CD4-positive, alpha-beta memory T cell (primary cell): ENCODE data around the gene CDK10. TPM values are rescaled to one million over a fixed set of nuclear protein-coding genes. Genes with fewer than 3 reads are reported as not detected.
"Not testable (repeated sequence)": the region's sequence is repeated elsewhere in the genome, so short reads cannot be mapped to it uniquely, and the experiment has no call there.

Experiments
- CTCF ChIA-PET: fragments of 350-600 bp; sonication (Branson Sonifier 250); formaldehyde crosslinking; loops from one replicate; lab custom pipeline; 2021; ENCODE audit warnings: inconsistent platforms; ENCODE audit not compliant: partially characterized antibody; lab: Charles Lee
- POLR2A ChIA-PET: fragments of 350-600 bp; sonication (Branson Sonifier 250); formaldehyde crosslinking; loops from one replicate; lab custom pipeline; 2021; ENCODE audit not compliant: partially characterized antibody; lab: Charles Lee
- DNase-seq, 5 donors: peaks; one replicate each; pipeline versions ENCODE4 v3.0.0 to v3.0.0-alpha.2; 2020 to 2022; ENCODE audit warnings: mixed read lengths in 1 of 5
- H3K27ac ChIP-seq: one replicate; pipeline ENCODE4 v1.7.0; 2013; ENCODE audit warnings: low read depth, low read length
- H3K27me3 ChIP-seq: 2 replicates; pipeline ENCODE4 v1.7.0; 2013; ENCODE audit warnings: mild to moderate bottlenecking, low read length, moderate library complexity; ENCODE audit not compliant: insufficient read depth
- H3K36me3 ChIP-seq: 2 replicates; pipeline ENCODE4 v1.7.0; 2013; ENCODE audit warnings: mild to moderate bottlenecking, low read length, moderate library complexity; ENCODE audit not compliant: insufficient read depth
- H3K4me1 ChIP-seq: 2 replicates; pipeline ENCODE4 v1.7.0; 2013; ENCODE audit warnings: mild to moderate bottlenecking, low read length, moderate library complexity; ENCODE audit not compliant: insufficient read depth
- H3K4me3 ChIP-seq, 2 donors: one replicate each; pipeline ENCODE4 v1.7.0; 2013; ENCODE audit warnings: low read length in 2 of 2, mild to moderate bottlenecking in 1 of 2
- H3K9me3 ChIP-seq, 2 donors: one replicate each; pipeline ENCODE4 v1.7.0; 2013; ENCODE audit warnings: low read length in 2 of 2, control low read depth in 1 of 2; ENCODE audit not compliant: control insufficient read depth in 1 of 2
- H3K27ac Mint-ChIP-seq, 7 donors: one replicate each; pipeline ENCODE4 v1.8.0; 2020 to 2021; ENCODE audit warnings: mixed read lengths in 7 of 7, mild to moderate bottlenecking in 6 of 7, inconsistent platforms in 3 of 7, moderate library complexity in 3 of 7
- H3K27me3 Mint-ChIP-seq, 2 donors: one replicate each; pipeline ENCODE4 v1.8.0; 2020 to 2021; ENCODE audit warnings: mixed read lengths in 2 of 2
- H3K36me3 Mint-ChIP-seq, 2 donors: one replicate each; pipeline ENCODE4 v1.8.0; 2020 to 2021; ENCODE audit warnings: mixed read lengths in 2 of 2, inconsistent platforms in 1 of 2, mild to moderate bottlenecking in 1 of 2
- H3K4me1 Mint-ChIP-seq, 4 donors: one replicate each; pipeline ENCODE4 v1.8.0; 2020 to 2021; ENCODE audit warnings: mixed read lengths in 4 of 4, mild to moderate bottlenecking in 1 of 4
- H3K4me3 Mint-ChIP-seq, 8 donors: one replicate each; pipeline ENCODE4 v1.8.0; 2020 to 2021; ENCODE audit warnings: mixed read lengths in 8 of 8, mild to moderate bottlenecking in 7 of 8, moderate library complexity in 6 of 8, inconsistent platforms in 3 of 8
- H3K9me3 Mint-ChIP-seq, 8 donors: one replicate each; pipeline ENCODE4 v1.8.0; 2020 to 2021; ENCODE audit warnings: mixed read lengths in 8 of 8, mild to moderate bottlenecking in 5 of 8, inconsistent platforms in 3 of 8, moderate library complexity in 1 of 8
- intact Hi-C: fragments of 100-400 bp; cut with micrococcal nuclease; formaldehyde crosslinking; loops from one replicate; pipeline ENCODE4 v1.15.1; 2023
- polyA plus RNA-seq, 2 donors: library from polyadenylated mRNA; unstranded; fragments of 300-500 nt; fragmentation: Illumina TruSeq; gene quantifications; one replicate each; pipeline ENCODE4 v1.2.3, GENCODE V29; 2021
- total RNA-seq, 2 experiments: library from RNA; stranded (reverse); gene quantifications; one replicate each; pipeline ENCODE4 v1.2.3, GENCODE V29; 2021

Gene CDK10
- total and polyA plus RNA-seq, 4 experiments from 2014 or later: 24.8 to 140 (median 83.9) TPM

GRCh38 chr16:89667000-89667399, 19.5 kb upstream of the CDK10 start:
- not testable (repeated sequence) for H3K4me3 ChIP-seq, H3K9me3 ChIP-seq

GRCh38 chr16:89667633-89668032, 18.9 kb upstream of the CDK10 start:
- no peak for DNase-seq
- Histone ChIP-seq H3K9me3 (no peaks in the 10 kb centered on the region), H3K36me3 (no peaks in the 10 kb centered on the region), H3K4me1 (no peaks in the 10 kb centered on the region), H3K4me3 (no peak overlapping the region), H3K27me3 (no peaks in the 10 kb centered on the region), H3K27ac (no peak overlapping the region)
- CTCF ChIA-PET: no interaction called here
- H3K27me3 Mint-ChIP-seq: no peaks in the 10 kb centered on the region
- POLR2A ChIA-PET: interaction anchor here (1.0 kb wide), 1 partner anchor 10 kb away, joined by 3 read pairs; the partner anchor contains the start of gene CHMP1A
- H3K27ac Mint-ChIP-seq: no peak overlapping the region
- H3K4me1 Mint-ChIP-seq: peaks cover 0 to 5% (median 4%) of the 10 kb centered on the region in 4 donors
- H3K9me3 Mint-ChIP-seq: no peaks in the 10 kb centered on the region
- H3K4me3 Mint-ChIP-seq: no peak overlapping the region
- peaks cover 0 to 4% of the 10 kb centered on the region in 2 donors for H3K36me3 Mint-ChIP-seq
- intact Hi-C loops: no loop called here

More at GRCh38 chr16:89667000-89667399, 19.5 kb upstream of the CDK10 start:
- DNase-seq, H3K4me1 ChIP-seq, H3K27ac ChIP-seq, H3K9me3 Mint-ChIP-seq, intact Hi-C loops, H3K36me3 Mint-ChIP-seq, H3K36me3 ChIP-seq, H3K27ac Mint-ChIP-seq, POLR2A ChIA-PET, H3K27me3 Mint-ChIP-seq, H3K4me3 Mint-ChIP-seq, CTCF ChIA-PET, H3K27me3 ChIP-seq, H3K4me1 Mint-ChIP-seq: not testable (repeated sequence)

GRCh38 chr16:89668790-89669158, 17.7 kb upstream of the CDK10 start:
- no peaks in the 10 kb centered on the region for H3K27me3 ChIP-seq
- Mint-ChIP-seq H3K4me1 (peaks cover 0 to 5% (median 4%) of the 10 kb centered on the region in 4 donors), H3K27ac (peak overlapping the region in 1 of 7 donors; percentile 42), H3K36me3 (no peaks in the 10 kb centered on the region), H3K9me3 (no peaks in the 10 kb centered on the region), H3K27me3 (no peaks in the 10 kb centered on the region), H3K4me3 (no peak overlapping the region)
- ChIA-PET CTCF (interaction anchor here (0.8 to 1.2 kb wide), 2 partner anchors 18 to 31 kb away, joined by 3 to 4 read pairs; partner anchors contain the start of gene CDK10), POLR2A (no interaction called here)
- H3K4me3 ChIP-seq: no peak overlapping the region
- no peak for DNase-seq
- H3K27ac ChIP-seq: no peak overlapping the region
- H3K4me1 ChIP-seq: no peaks in the 10 kb centered on the region
- intact Hi-C loops: no loop called here
- H3K9me3 ChIP-seq: no peaks in the 10 kb centered on the region
- no peaks in the 10 kb centered on the region for H3K36me3 ChIP-seq

GRCh38 chr16:89669755-89670154, 16.7 kb upstream of the CDK10 start:
- POLR2A ChIA-PET: no interaction called here
- Mint-ChIP-seq H3K36me3 (no peaks in the 10 kb centered on the region), H3K9me3 (no peaks in the 10 kb centered on the region), H3K27me3 (no peaks in the 10 kb centered on the region), H3K4me1 (peaks cover 0 to 5% (median 4%) of the 10 kb centered on the region in 4 donors), H3K4me3 (no peak overlapping the region), H3K27ac (no peak overlapping the region)
- H3K9me3 ChIP-seq: no peaks in the 10 kb centered on the region
- H3K36me3 ChIP-seq: no peaks in the 10 kb centered on the region
- H3K4me3 ChIP-seq: no peak overlapping the region
- intact Hi-C loops: no loop called here
- H3K27me3 ChIP-seq: no peaks in the 10 kb centered on the region
- no peak for DNase-seq
- no peaks in the 10 kb centered on the region for H3K4me1 ChIP-seq
- CTCF ChIA-PET: no interaction called here
- no peak overlapping the region for H3K27ac ChIP-seq

GRCh38 chr16:89670496-89671431, 15.7 kb upstream of the CDK10 start:
- Histone ChIP-seq H3K4me3 (no peak overlapping the region), H3K27me3 (no peaks in the 10 kb centered on the region), H3K4me1 (no peaks in the 10 kb centered on the region), H3K36me3 (no peaks in the 10 kb centered on the region), H3K9me3 (no peaks in the 10 kb centered on the region), H3K27ac (no peak overlapping the region)
- H3K4me3 Mint-ChIP-seq: peak overlapping the region in 1 of 8 donors; percentile 20
- no peaks in the 10 kb centered on the region for H3K36me3 Mint-ChIP-seq
- H3K4me1 Mint-ChIP-seq: peaks cover 0 to 5% (median 4%) of the 10 kb centered on the region in 4 donors
- CTCF ChIA-PET: interaction anchor here (0.7 to 1.2 kb wide), 2 partner anchors 29 to 189 kb away, joined by 3 read pairs; no protein-coding TSS in a partner anchor
- no peak overlapping the region for H3K27ac Mint-ChIP-seq
- H3K9me3 Mint-ChIP-seq: no peaks in the 10 kb centered on the region
- DNase-seq: no peak
- POLR2A ChIA-PET: interaction anchor here (0.6 kb wide), 1 partner anchor 29 kb away, joined by 3 read pairs; no protein-coding TSS in a partner anchor
- no peaks in the 10 kb centered on the region for H3K27me3 Mint-ChIP-seq
- intact Hi-C loops: no loop called here

- intact Hi-C loops, H3K36me3 Mint-ChIP-seq, H3K4me1 ChIP-seq, H3K9me3 Mint-ChIP-seq, H3K27me3 ChIP-seq, DNase-seq, H3K27me3 Mint-ChIP-seq, H3K4me3 Mint-ChIP-seq, H3K4me3 ChIP-seq, H3K4me1 Mint-ChIP-seq, H3K36me3 ChIP-seq, H3K27ac ChIP-seq, H3K9me3 ChIP-seq: not testable (repeated sequence)
- POLR2A ChIA-PET: interaction anchor here (0.6 kb wide), 1 partner anchor 29 kb away, joined by 3 read pairs; no protein-coding TSS in a partner anchor
- H3K27ac Mint-ChIP-seq: peak overlapping the region in 1 of 7 donors; percentile 73
- CTCF ChIA-PET: interaction anchor here (0.7 kb wide), 1 partner anchor 188 kb away, joined by 3 read pairs; no protein-coding TSS in a partner anchor
These were observed 14.9 kb upstream of the CDK10 start for GRCh38 chr16:89671565-89671964.

- Histone ChIP-seq H3K9me3 (no peaks in the 10 kb centered on the region), H3K27me3 (no peaks in the 10 kb centered on the region), H3K4me1 (no peaks in the 10 kb centered on the region), H3K4me3 (no peak overlapping the region), H3K27ac (no peak overlapping the region), H3K36me3 (no peaks in the 10 kb centered on the region)
- Mint-ChIP-seq H3K9me3 (no peaks in the 10 kb centered on the region), H3K4me3 (no peak overlapping the region), H3K36me3 (no peaks in the 10 kb centered on the region), H3K4me1 (peaks cover 0 to 5% (median 4%) of the 10 kb centered on the region in 4 donors), H3K27me3 (no peaks in the 10 kb centered on the region), H3K27ac (no peak overlapping the region)
- intact Hi-C loops: no loop called here
- DNase-seq: no peak
- POLR2A ChIA-PET: no interaction called here
- CTCF ChIA-PET: no interaction called here
These were observed 14.1 kb upstream of the CDK10 start for GRCh38 chr16:89672177-89672941.
